Erythroblast (primary cell): ENCODE results near the gene PCDH9.

ENCODE experiments used
- GATA1 ChIP-seq: IDR thresholded peaks from 2 replicates; pipeline ENCODE4 v1.6.1; 2011; ENCODE audit warnings: low read depth, mild to moderate bottlenecking, control low read depth, low read length, moderate library complexity
- POLR2A ChIP-seq: IDR thresholded peaks from 2 replicates; pipeline ENCODE4 v1.6.1; 2011; ENCODE audit warnings: mild to moderate bottlenecking, low read length

DNA sequence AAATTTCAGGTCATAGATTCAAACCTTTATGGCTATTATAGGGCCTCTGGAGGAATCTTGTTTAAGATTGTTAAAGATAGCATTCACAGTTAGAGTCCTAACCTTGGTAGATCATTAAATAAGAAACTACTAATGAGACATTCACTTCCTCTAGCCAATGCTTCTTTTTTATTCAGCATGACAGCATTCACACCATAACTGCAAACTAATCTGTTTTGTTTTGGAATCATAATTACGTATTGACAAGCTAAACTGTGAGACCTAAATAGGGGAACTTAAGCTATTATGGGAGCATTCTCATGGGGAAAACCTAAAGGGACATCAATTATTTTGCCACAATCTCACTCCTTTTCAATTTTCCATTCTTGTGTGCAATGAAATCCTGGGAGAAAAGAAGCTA lies 653.8 kb downstream of the PCDH9 start:
- TF ChIP-seq POLR2A = no peak
- no peak for TF ChIP-seq GATA1
